Hepatic stellate cell (primary cell): ENCODE data around the gene ZNF746.
"Not testable (repeated sequence)": the region's sequence is repeated elsewhere in the genome, so short reads cannot be mapped to it uniquely, and the experiment has no call there.

Experiments
- DNase-seq: peaks from one replicate; pipeline ENCODE4 v3.0.0; 2011; ENCODE audit warnings: low spot score

ZNF746 gene

GRCh38 chr7:149497467-149498261 lies at the start of gene ZNF746:
Gene ZNF746, minus strand, starts transcription at chr7:149497809. Its CDS starts 273 bp downstream, at chr7:149497536.
- DNase-seq: peak; percentile 90

- no peak for DNase-seq
Measured at GRCh38 chr7:149547126-149547525, 49.5 kb upstream of the ZNF746 start.

- DNase-seq: no peak
Measured at GRCh38 chr7:149546331-149546730, 48.7 kb upstream of the ZNF746 start.

GRCh38 chr7:149544028-149544427 lies 46.4 kb upstream of the ZNF746 start:
- DNase-seq: no peak

GRCh38 chr7:149532654-149533053 lies 35.0 kb upstream of the ZNF746 start:
- DNase-seq: no peak

- DNase-seq: no peak
Measured at GRCh38 chr7:149529136-149529718, 31.6 kb upstream of the ZNF746 start.

GRCh38 chr7:149527414-149527813 lies 29.8 kb upstream of the ZNF746 start:
- DNase-seq: no peak

GRCh38 chr7:149525280-149525679 lies 27.7 kb upstream of the ZNF746 start:
- no peak for DNase-seq

- no peak for DNase-seq
Measured at GRCh38 chr7:149524394-149524793, 26.8 kb upstream of the ZNF746 start.

GRCh38 chr7:149510248-149510647 lies 12.6 kb upstream of the ZNF746 start:
- DNase-seq: no peak

- no peak for DNase-seq
Measured at GRCh38 chr7:149509774-149510173, 12.2 kb upstream of the ZNF746 start.

GRCh38 chr7:149505551-149505950 lies 7.9 kb upstream of the ZNF746 start:
- no peak for DNase-seq

GRCh38 chr7:149501651-149502050 lies 4.0 kb upstream of the ZNF746 start:
- DNase-seq: no peak

GRCh38 chr7:149500910-149501309 lies 3.3 kb upstream of the ZNF746 start:
- DNase-seq: no peak

GRCh38 chr7:149500201-149500600 lies 2.6 kb upstream of the ZNF746 start:
- DNase-seq: no peak

GRCh38 chr7:149498811-149499210 lies 1.2 kb upstream of the ZNF746 start:
- no peak for DNase-seq

- peak; percentile 42 for DNase-seq
Measured at GRCh38 chr7:149496642-149497391, 792 bp downstream of the ZNF746 start.

- no peak for DNase-seq
Measured at GRCh38 chr7:149495785-149496641, 1.6 kb downstream of the ZNF746 start.

GRCh38 chr7:149494738-149495368 lies 2.8 kb downstream of the ZNF746 start:
- no peak for DNase-seq

- not testable (repeated sequence) for DNase-seq
Measured at GRCh38 chr7:149493975-149494374, 3.6 kb downstream of the ZNF746 start.

GRCh38 chr7:149493366-149493765 lies 4.2 kb downstream of the ZNF746 start:
- no peak for DNase-seq
